ENCODE results near the gene STK25. TPM values are rescaled to one million over a fixed set of nuclear protein-coding genes. Genes with fewer than 3 reads are reported as not detected.

STK25 gene
- total RNA-seq, 1 donor from 2014 or later: 125 TPM

GRCh38 chr2:241445426-241445825 lies 63.0 kb downstream of the STK25 start:
- no peak for ATAC-seq
- intact Hi-C loops (cut with DNase I): no loop called here
- peaks cover 65% of the 10 kb centered on the region for H3K36me3 ChIP-seq
- H3K9me3 ChIP-seq: no peaks in the 10 kb centered on the region
- DNase-seq: no peak
- H3K4me3 ChIP-seq: no peak overlapping the region
- no peaks in the 10 kb centered on the region for H3K27me3 ChIP-seq (ENCODE audit: low read depth)
- no peak overlapping the region for H3K27ac ChIP-seq
- peaks cover 8% of the 10 kb centered on the region for H3K4me1 ChIP-seq
- TF ChIP-seq CTCF (IDR thresholded peaks at IDR 0.05): no peak

- ATAC-seq (peak in 1 of 2 donors; percentile 21), DNase-seq (no peak)
- intact Hi-C loops (cut with DNase I): no loop called here
- TF ChIP-seq CTCF (IDR thresholded peaks at IDR 0.05): no peak
- Histone ChIP-seq H3K36me3 (peaks cover 76% of the 10 kb centered on the region), H3K4me3 (no peak overlapping the region), H3K9me3 (no peaks in the 10 kb centered on the region), H3K4me1 (peaks cover 8% of the 10 kb centered on the region), H3K27ac (no peak overlapping the region), H3K27me3 (ENCODE audit: low read depth) (no peaks in the 10 kb centered on the region)
Measured at GRCh38 chr2:241443486-241444223, 64.7 kb downstream of the STK25 start.

Small RNA genes lying within 50 kb of the gene (microRNA-seq; reads per million reads assigned to microRNA genes)
- gene MIR3133 (ENCODE audit: borderline number of aligned reads): not detected

Other genes with a start within 250 kb of the STK25 start
- gene HDLBP, start 192.9 kb downstream of the STK25 start, total RNA-seq: 387 TPM
- gene SEPTIN2, start 192.7 kb downstream of the STK25 start, total RNA-seq: 255 TPM
- gene FARP2, start 152.3 kb downstream of the STK25 start, total RNA-seq: 42.4 TPM
- 44.2 TPM for gene BOK, start 50.2 kb upstream of the STK25 start, total RNA-seq
- gene THAP4, start 128.6 kb upstream of the STK25 start, total RNA-seq: 39.8 TPM
- gene ATG4B, start 129.1 kb upstream of the STK25 start, total RNA-seq: 62.7 TPM
- gene DTYMK, start 178.2 kb upstream of the STK25 start, total RNA-seq: 17.3 TPM
- gene ING5, start 193.5 kb upstream of the STK25 start, total RNA-seq: 36.5 TPM
- gene D2HGDH, start 226.0 kb upstream of the STK25 start, total RNA-seq: 29.4 TPM